ENCODE measurements around the gene MTMR12. TPM values are rescaled to one million over a fixed set of nuclear protein-coding genes. Genes with fewer than 3 reads are reported as not detected.

The MTMR12 gene
- total and polyA plus RNA-seq, 2 of the 8 experiments (the other 6 are each of a cell fraction or from before 2014, with no cell fraction given), result 19.1 to 59.3 TPM

DNA sequence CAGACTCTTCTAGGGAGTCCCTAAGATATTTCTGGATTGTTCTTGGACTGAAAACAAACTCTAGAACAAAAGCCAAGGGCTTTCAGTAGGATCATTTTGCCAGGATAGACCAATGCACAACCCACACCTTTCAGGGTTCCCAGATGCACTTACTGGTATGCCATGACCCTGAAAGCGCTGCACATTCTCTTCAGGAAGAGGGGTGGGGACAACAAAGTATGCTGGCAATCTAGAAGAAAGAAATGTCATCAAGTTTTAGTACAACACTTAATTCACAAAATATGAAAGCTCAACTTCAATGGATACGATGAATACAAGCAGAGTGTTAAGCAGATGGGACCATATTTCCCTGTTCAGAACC lies 57.2 kb downstream of the MTMR12 start:
- H3K18ac ChIP-seq (ENCODE audit: extremely low read depth, low read length), result no peak overlapping the region
- H2BK120ac ChIP-seq (replicated peaks; ENCODE audit: low read depth, low read length), result no peak overlapping the region
- H2AFZ ChIP-seq (ENCODE audit: low read length), result no peak overlapping the region
- ChIA-PET POLR2A (ENCODE audit: partially characterized antibody) (no interaction called here), CTCF (ENCODE audit: partially characterized antibody) (interaction anchor here (0.9 kb wide), 1 partner anchor 10 kb away, joined by 3 read pairs; no protein-coding TSS in a partner anchor)
- no peak for DNase-seq (ENCODE audit: low read depth in 1 of 2, low spot score in 2 of 2)
- peaks cover 13 to 73% (median 49%) of the 10 kb centered on the region in 4 experiments; a peak in 7 of 8 replicates for H3K36me3 ChIP-seq (ENCODE audit: control insufficient read depth in 2 of 4, insufficient read depth in 4 of 4, low read length in 3 of 4)
- H3K27ac ChIP-seq (ENCODE audit: low read depth, low read length), result no peak overlapping the region
- H2BK12ac ChIP-seq (ENCODE audit: low read depth, low read length), result no peak overlapping the region
- no peak overlapping the region for H3K4me3 ChIP-seq (ENCODE audit: extremely low read depth in 1 of 4, insufficient read depth in 2 of 4, low read depth in 3 of 4, low read length in 4 of 4)
- no peak overlapping the region for H4K8ac ChIP-seq (ENCODE audit: extremely low read depth, insufficient read depth, low read length)
- no peaks in the 10 kb centered on the region for H3K27me3 ChIP-seq (replicated peaks in 1 of 4; ENCODE audit: control insufficient read depth in 3 of 4, extremely low read depth in 1 of 4, insufficient read depth in 3 of 4, low read length in 3 of 4)
- H3K4ac ChIP-seq (replicated peaks; ENCODE audit: insufficient read length, low read depth, low read length), result no peak overlapping the region
- H3K23me2 ChIP-seq (ENCODE audit: low read depth, low read length), result no peaks in the 10 kb centered on the region
- peaks cover 2% of the 10 kb centered on the region; the same call in 1 of the 2 replicates for H3K79me1 ChIP-seq (ENCODE audit: low read depth, low read length)
- H3K56ac ChIP-seq (replicated peaks; ENCODE audit: insufficient read length, low read depth, low read length), result no peak overlapping the region
- H3K9ac ChIP-seq (replicated peaks in 1 of 4; ENCODE audit: extremely low read depth in 1 of 4, low read depth in 3 of 4, low read length in 3 of 4), result no peak overlapping the region
- H3K9me3 ChIP-seq (ENCODE audit: insufficient read depth in 2 of 2, low read depth in 1 of 2, low read length in 1 of 2), result no peaks in the 10 kb centered on the region
- no peak overlapping the region for H2BK20ac ChIP-seq (ENCODE audit: low read length)
- H3K14ac ChIP-seq (ENCODE audit: insufficient read length), result no peak overlapping the region
- H2AK5ac ChIP-seq (ENCODE audit: low read depth, low read length), result no peak overlapping the region
- WGBS, 2 experiments (ENCODE audit: extremely low coverage in 1 of 2, insufficient coverage in 1 of 2, insufficient read length in 1 of 2, insufficient replicate concordance in 2 of 2, low coverage in 1 of 2, low lambda C conversion rate in 2 of 2, missing lambda C conversion rate in 1 of 2), result 94% methylated on average over 2 of the region's 2 CpGs; no CpG with 5 or more reads in 1 of the 2 experiments
- no peak overlapping the region for H2BK15ac ChIP-seq (ENCODE audit: low read length)
- no peak overlapping the region for H4K91ac ChIP-seq (replicated peaks; ENCODE audit: insufficient read length, low read length)
- no peak for FAIRE-seq
- no peak overlapping the region for H4K5ac ChIP-seq (ENCODE audit: insufficient read length, low read depth, low read length)
- no peak overlapping the region for H3K23ac ChIP-seq (ENCODE audit: insufficient read length)
- H3K4me1 ChIP-seq (replicated peaks in 1 of 4; ENCODE audit: control insufficient read depth in 3 of 4, insufficient read depth in 4 of 4, low read length in 3 of 4), result no peaks in the 10 kb centered on the region
- H3K4me2 ChIP-seq (ENCODE audit: insufficient read depth in 1 of 2, low read depth in 2 of 2, low read length in 2 of 2), result no peak overlapping the region
- peaks cover 0 to 2% of the 10 kb centered on the region in 2 experiments for H4K20me1 ChIP-seq (replicated peaks in 1 of 2; ENCODE audit: control insufficient read depth in 1 of 2, insufficient read depth in 2 of 2, low read length in 2 of 2)
- H3K79me2 ChIP-seq (ENCODE audit: control insufficient read depth in 1 of 2, insufficient read depth in 2 of 2, low read length in 2 of 2), result no peaks in the 10 kb centered on the region
- no peak overlapping the region for H2BK5ac ChIP-seq (ENCODE audit: low read depth, low read length)
- TF ChIP-seq BRCA1 (IDR thresholded peaks at IDR 0.05; ENCODE audit: low read depth, low read length) (no peak), RFX5 (IDR thresholded peaks at IDR 0.05; ENCODE audit: borderline replicate concordance, low read depth, low read length) (no peak), CHD2 (IDR thresholded peaks at IDR 0.05; ENCODE audit: low read length) (no peak)
- TF ChIP-seq, protein P1, sequence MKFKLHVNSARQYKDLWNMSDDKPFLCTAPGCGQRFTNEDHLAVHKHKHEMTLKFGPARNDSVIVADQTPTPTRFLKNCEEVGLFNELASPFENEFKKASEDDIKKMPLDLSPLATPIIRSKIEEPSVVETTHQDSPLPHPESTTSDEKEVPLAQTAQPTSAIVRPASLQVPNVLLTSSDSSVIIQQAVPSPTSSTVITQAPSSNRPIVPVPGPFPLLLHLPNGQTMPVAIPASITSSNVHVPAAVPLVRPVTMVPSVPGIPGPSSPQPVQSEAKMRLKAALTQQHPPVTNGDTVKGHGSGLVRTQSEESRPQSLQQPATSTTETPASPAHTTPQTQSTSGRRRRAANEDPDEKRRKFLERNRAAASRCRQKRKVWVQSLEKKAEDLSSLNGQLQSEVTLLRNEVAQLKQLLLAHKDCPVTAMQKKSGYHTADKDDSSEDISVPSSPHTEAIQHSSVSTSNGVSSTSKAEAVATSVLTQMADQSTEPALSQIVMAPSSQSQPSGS (IDR thresholded peaks at IDR 0.05; ENCODE audit: low read length), result no peak

All from H1 (cell line).